Measurements from ENCODE around the gene SYNRG.
"Not testable (repeated sequence)": the region's sequence is repeated elsewhere in the genome, so short reads cannot be mapped to it uniquely, and the experiment has no call there.

SYNRG gene

DNA sequence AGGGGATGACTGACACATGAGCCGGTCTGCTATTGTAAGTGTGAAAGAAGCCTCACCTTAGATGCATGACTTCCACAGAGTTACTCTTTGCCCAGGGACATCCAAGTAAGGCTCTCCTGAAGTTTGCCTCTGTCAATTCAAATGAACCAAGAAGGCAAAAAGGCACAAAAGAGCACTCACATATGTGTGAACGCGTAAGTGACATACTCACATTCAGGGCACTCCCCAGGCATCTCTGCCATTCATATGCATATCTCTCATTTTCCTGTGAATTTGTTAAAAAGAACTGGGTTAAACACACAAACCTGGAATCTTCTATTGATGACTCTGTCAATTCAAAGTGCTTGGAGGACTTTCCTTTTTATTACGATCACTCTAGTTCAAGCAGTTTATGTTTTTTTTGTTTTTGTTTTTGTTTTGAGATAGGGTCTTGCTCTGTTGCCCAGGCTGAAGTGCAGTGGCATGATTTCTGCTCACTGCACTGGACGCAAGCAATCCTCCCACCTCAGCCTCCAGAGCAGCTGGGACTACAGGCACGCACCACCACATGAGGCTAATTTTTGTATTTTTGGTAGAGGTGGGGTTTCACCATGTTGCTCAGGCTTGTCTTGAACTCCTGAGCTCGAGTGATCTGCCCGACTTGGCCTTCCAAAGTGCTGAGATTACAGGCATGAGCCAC is 70.1 kb downstream of the SYNRG start:
- DNase-seq (ENCODE audit: low read depth), result no peak

DNA sequence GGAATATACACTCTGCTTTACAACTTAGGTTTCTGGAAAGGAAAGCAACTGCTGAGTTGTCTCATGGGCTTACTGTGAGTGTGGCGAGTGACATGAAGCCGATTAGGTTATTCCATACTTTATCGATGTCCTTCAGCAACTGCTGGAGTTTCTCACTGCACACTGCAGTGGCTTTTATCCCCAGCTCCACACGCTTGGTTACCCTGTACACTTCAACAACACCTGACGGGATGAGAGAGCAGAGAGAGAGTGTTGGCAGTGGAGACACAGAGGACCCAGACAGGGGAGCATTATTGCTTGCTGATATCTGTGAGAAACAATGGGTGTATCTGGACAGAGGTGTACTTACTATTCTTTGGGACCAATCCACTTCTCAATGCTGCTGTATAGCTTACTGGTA is 73.3 kb downstream of the SYNRG start:
- DNase-seq (ENCODE audit: low read depth), result no peak

DNA sequence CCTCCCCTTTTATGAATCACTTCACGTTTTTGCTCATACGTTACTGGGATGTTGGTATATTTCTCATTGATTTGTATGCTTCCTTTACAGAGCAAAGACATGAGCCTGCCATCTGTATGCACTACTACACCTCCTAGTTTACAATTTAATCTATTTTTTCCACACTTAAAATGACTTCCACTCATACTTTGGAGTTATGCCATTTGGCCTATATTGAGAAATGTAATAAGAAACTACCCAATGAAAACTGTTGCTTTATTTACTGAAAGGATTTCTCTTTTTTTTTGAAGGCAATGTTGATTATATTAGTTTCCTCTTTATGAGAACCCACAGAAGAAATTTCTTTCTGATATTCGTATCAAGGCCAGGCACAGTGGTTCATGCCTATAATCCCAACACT is 76.5 kb downstream of the SYNRG start:
- no peak for DNase-seq (ENCODE audit: low read depth)

GRCh38 chr17:37530420-37530819 is 78.8 kb downstream of the SYNRG start:
- no peak for DNase-seq (ENCODE audit: low read depth)

- no peak for DNase-seq (ENCODE audit: low read depth)
These were observed 81.9 kb downstream of the SYNRG start for GRCh38 chr17:37527249-37527851.

GRCh38 chr17:37523715-37524219 is 85.5 kb downstream of the SYNRG start:
- DNase-seq (ENCODE audit: low read depth), result no peak

GRCh38 chr17:37521821-37522220 is 87.4 kb downstream of the SYNRG start:
- DNase-seq (ENCODE audit: low read depth), result no peak

- no peak for DNase-seq (ENCODE audit: low read depth)
These were observed 89.0 kb downstream of the SYNRG start for GRCh38 chr17:37520174-37520573.

- no peak for DNase-seq (ENCODE audit: low read depth)
These were observed 89.8 kb downstream of the SYNRG start for GRCh38 chr17:37519251-37519985.

- no peak for DNase-seq (ENCODE audit: low read depth)
These were observed 90.4 kb downstream of the SYNRG start for GRCh38 chr17:37518826-37519225.

- DNase-seq (ENCODE audit: low read depth), result no peak
These were observed 91.3 kb downstream of the SYNRG start for GRCh38 chr17:37517881-37518280.

DNA sequence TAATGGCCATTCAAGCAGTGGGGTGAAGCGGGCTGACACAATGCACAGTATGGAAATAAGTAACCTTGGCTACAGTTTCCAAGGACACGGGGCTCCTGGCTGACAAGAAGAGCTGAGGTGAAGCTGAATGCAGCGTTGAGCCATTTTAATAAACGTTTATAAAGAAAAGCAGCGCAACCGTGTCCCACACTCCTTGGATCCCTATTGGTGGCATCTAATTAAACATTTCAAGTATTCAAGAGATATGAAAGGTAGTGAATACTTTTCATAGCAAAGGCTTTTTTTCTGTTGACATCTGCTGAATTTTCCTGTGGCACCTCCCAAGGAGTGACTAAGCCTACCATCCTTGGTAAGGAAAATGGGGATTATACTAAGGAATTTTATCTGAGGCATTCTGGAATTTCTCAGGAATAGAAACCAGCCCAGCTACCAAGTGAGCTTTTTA is 93.1 kb downstream of the SYNRG start:
- no peak for DNase-seq (ENCODE audit: low read depth)

DNA sequence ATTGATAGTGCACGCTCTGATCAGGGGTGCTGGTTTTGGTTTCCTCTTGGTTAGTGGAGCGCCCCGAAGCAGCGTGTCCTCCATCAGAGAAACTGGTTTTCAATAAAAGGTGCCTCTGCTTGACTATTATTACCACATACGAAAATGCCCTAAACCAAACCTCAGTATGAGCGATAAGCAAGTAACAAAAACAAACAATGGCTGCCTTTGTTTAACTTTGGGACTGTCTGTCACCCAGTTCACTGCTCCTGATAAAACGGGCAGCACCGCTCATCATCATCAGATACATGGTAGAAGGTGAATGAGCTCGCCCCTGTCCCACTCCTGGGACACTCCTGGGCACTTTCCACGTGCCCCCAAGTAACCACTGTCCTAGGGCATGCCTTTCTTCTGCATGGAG is 95.5 kb downstream of the SYNRG start:
- DNase-seq (ENCODE audit: low read depth), result no peak

DNA sequence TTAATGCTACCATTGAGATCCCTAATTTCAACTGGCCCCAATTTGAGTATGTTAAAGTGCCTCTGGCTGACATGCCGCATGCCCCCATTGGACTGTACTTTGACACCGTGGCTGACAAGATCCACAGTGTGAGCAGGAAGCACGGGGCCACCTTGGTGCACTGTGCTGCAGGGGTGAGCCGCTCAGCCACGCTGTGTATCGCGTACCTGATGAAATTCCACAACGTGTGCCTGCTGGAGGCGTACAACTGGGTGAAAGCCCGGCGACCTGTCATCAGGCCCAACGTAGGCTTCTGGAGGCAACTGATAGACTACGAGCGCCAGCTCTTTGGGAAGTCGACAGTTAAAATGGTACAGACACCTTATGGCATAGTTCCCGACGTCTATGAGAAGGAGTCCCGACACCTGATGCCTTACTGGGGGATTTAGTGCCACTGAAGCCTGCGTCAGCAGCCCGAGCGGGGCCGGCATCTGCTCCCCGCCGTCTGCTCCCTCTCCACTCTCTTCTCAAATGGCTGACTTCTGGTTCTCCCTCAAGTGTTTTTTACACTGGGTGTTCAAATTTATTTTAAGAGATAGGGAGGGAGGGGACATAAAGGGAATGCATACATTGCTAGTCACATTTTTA is 96.7 kb downstream of the SYNRG start:
- no peak for DNase-seq (ENCODE audit: low read depth)

GRCh38 chr17:37511642-37512041 is 97.6 kb downstream of the SYNRG start:
- DNase-seq (ENCODE audit: low read depth), result not testable (repeated sequence)

DNA sequence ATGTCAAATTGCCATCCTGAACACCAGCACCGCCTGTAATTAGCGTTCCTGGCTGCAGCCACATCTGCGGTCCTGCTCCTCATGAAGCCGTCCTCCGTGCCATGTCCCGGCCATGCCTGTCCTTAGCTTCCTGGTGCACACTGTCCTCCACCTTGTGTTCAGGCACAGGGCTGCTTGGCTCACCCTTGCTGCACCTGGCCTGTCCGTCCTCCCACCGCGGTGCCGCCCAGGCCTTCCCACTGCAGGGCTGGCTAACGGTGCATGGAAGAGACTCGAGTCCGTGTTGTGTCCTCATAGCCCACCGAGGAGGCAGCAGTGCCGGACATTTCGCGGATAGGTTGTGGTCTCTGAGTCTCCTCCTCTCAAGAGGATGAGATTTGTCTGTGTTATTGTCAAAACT is 99.2 kb downstream of the SYNRG start:
- no peak for DNase-seq (ENCODE audit: low read depth)

- DNase-seq (ENCODE audit: low read depth), result no peak
These were observed 102.1 kb downstream of the SYNRG start for GRCh38 chr17:37507111-37507510.

DNA sequence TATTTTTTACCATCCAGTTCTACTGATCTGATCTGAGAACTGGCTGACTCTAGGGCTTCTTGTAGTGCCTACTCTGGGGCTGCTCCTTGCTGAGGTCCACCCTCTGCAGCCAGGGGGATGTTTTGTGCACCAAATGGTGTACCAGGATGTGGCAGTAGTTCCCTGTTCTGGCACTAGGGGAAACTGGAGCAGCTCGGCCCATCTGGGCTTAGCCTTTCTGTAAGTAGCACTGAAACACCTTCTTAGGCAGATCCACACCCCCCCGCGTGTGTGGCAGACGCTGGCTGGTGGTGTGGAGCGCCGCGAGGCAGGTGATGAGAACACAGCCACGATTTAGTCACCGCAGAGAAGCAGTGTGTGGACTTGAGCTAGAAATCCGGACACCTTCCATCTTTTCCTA is 102.5 kb downstream of the SYNRG start:
- DNase-seq (ENCODE audit: low read depth), result no peak

DNA sequence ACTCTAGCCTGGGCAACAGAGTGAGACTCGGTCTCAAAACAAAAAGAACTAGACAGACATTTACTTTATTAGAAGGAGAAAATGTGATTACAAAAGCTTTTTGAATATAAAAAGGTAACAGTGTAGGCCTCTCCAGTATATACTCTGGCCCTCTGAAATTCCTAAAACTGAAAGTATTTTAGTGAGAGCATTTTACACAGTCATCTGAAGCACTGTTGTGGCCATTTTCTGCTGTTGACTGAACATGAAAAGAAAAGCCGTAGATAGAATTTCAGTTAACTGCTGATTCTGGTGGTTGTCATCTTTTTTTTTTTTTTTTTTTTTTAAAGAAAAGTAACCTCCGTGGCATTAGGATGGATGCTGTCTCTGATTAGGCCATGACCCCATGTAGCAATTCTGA is 103.9 kb downstream of the SYNRG start:
- DNase-seq (ENCODE audit: low read depth), result no peak

DNA sequence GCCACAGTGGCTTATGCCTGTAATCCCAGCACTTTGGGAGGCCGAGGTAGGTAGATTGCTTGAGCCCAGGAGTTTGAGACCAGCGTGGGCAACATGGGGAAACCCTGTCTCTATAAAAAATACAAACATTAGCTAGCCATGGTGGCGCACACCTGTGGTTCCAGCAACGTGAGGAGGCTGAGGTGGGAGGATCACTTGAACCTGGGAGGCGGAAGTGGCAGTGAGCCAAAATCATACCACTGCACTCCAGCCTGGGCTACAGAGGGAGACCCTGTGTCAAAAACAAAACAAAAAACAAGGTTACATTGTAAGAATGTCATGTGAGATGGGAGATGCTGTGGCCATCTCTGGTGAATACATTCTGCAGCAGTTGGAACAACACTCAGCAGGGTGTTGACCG is 106.1 kb downstream of the SYNRG start:
- no peak for DNase-seq (ENCODE audit: low read depth)

GRCh38 chr17:37502009-37502936 is 106.9 kb downstream of the SYNRG start:
- DNase-seq (ENCODE audit: low read depth), result no peak

- no peak for DNase-seq (ENCODE audit: low read depth)
These were observed 108.8 kb downstream of the SYNRG start for GRCh38 chr17:37500378-37500777.
